ENCODE results near the gene BMP5.

- TF ChIP-seq, protein P1, sequence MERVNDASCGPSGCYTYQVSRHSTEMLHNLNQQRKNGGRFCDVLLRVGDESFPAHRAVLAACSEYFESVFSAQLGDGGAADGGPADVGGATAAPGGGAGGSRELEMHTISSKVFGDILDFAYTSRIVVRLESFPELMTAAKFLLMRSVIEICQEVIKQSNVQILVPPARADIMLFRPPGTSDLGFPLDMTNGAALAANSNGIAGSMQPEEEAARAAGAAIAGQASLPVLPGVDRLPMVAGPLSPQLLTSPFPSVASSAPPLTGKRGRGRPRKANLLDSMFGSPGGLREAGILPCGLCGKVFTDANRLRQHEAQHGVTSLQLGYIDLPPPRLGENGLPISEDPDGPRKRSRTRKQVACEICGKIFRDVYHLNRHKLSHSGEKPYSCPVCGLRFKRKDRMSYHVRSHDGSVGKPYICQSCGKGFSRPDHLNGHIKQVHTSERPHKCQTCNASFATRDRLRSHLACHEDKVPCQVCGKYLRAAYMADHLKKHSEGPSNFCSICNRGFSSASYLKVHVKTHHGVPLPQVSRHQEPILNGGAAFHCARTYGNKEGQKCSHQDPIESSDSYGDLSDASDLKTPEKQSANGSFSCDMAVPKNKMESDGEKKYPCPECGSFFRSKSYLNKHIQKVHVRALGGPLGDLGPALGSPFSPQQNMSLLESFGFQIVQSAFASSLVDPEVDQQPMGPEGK (CRISPR knock-in tag; IDR thresholded peaks at IDR 0.05; ENCODE audit: borderline replicate concordance) = no peak
- TF ChIP-seq, protein P2, sequence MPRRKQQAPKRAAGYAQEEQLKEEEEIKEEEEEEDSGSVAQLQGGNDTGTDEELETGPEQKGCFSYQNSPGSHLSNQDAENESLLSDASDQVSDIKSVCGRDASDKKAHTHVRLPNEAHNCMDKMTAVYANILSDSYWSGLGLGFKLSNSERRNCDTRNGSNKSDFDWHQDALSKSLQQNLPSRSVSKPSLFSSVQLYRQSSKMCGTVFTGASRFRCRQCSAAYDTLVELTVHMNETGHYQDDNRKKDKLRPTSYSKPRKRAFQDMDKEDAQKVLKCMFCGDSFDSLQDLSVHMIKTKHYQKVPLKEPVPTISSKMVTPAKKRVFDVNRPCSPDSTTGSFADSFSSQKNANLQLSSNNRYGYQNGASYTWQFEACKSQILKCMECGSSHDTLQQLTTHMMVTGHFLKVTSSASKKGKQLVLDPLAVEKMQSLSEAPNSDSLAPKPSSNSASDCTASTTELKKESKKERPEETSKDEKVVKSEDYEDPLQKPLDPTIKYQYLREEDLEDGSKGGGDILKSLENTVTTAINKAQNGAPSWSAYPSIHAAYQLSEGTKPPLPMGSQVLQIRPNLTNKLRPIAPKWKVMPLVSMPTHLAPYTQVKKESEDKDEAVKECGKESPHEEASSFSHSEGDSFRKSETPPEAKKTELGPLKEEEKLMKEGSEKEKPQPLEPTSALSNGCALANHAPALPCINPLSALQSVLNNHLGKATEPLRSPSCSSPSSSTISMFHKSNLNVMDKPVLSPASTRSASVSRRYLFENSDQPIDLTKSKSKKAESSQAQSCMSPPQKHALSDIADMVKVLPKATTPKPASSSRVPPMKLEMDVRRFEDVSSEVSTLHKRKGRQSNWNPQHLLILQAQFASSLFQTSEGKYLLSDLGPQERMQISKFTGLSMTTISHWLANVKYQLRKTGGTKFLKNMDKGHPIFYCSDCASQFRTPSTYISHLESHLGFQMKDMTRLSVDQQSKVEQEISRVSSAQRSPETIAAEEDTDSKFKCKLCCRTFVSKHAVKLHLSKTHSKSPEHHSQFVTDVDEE (CRISPR knock-in tag; IDR thresholded peaks at IDR 0.05) = no peak
- TF ChIP-seq ISL1 (CRISPR knock-in tag; IDR thresholded peaks at IDR 0.05) (no peak), CREB5 (CRISPR knock-in tag; IDR thresholded peaks at IDR 0.05; ENCODE audit: low read depth) (no peak), PPARA (CRISPR knock-in tag; IDR thresholded peaks at IDR 0.05; ENCODE audit: borderline replicate concordance) (no peak), ZNF70 (CRISPR knock-in tag; IDR thresholded peaks at IDR 0.05) (no peak), RARB (CRISPR knock-in tag; IDR thresholded peaks at IDR 0.05) (no peak), CSDC2 (CRISPR knock-in tag; IDR thresholded peaks at IDR 0.05) (no peak)
- TF ChIP-seq, protein P3, sequence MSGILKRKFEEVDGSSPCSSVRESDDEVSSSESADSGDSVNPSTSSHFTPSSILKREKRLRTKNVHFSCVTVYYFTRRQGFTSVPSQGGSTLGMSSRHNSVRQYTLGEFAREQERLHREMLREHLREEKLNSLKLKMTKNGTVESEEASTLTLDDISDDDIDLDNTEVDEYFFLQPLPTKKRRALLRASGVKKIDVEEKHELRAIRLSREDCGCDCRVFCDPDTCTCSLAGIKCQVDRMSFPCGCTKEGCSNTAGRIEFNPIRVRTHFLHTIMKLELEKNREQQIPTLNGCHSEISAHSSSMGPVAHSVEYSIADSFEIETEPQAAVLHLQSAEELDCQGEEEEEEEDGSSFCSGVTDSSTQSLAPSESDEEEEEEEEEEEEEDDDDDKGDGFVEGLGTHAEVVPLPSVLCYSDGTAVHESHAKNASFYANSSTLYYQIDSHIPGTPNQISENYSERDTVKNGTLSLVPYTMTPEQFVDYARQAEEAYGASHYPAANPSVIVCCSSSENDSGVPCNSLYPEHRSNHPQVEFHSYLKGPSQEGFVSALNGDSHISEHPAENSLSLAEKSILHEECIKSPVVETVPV (CRISPR knock-in tag; IDR thresholded peaks at IDR 0.05) = no peak
These were observed 90.1 kb downstream of the BMP5 start for GRCh38 chr6:55785273-55785672.

Measured in SK-N-SH treated with all-trans-retinoic acid at 6 μM for 48 hours (cell line).